HG02571 (cell line): ENCODE measurements around the gene TTC28.

Source experiments
- ATAC-seq: cut with Tn5 transposase; IDR thresholded peaks from one replicate; pipeline ENCODE4 v1.9.1; 2021; ENCODE audit warnings: mild to moderate bottlenecking, moderate library complexity; ENCODE audit not compliant: unreplicated experiment

Gene TTC28

GRCh38 chr22:27998511-27999410, 680.9 kb downstream of the TTC28 start:
- no peak for ATAC-seq

GRCh38 chr22:27997538-27997937, 682.1 kb downstream of the TTC28 start:
- ATAC-seq, result no peak

GRCh38 chr22:27996981-27997380, 682.7 kb downstream of the TTC28 start:
- ATAC-seq, result no peak

- ATAC-seq, result no peak
These were observed 683.1 kb downstream of the TTC28 start for GRCh38 chr22:27996529-27996925.

GRCh38 chr22:27995801-27996528, 683.7 kb downstream of the TTC28 start:
- no peak for ATAC-seq

- no peak for ATAC-seq
These were observed 684.9 kb downstream of the TTC28 start for GRCh38 chr22:27994481-27995331.

GRCh38 chr22:27993774-27994350, 685.8 kb downstream of the TTC28 start:
- ATAC-seq, result no peak

- no peak for ATAC-seq
These were observed 686.4 kb downstream of the TTC28 start for GRCh38 chr22:27993201-27993635.

- ATAC-seq, result no peak
These were observed 687.1 kb downstream of the TTC28 start for GRCh38 chr22:27992294-27993165.

GRCh38 chr22:27991586-27992293, 687.9 kb downstream of the TTC28 start:
- no peak for ATAC-seq

- ATAC-seq, result no peak
These were observed 688.8 kb downstream of the TTC28 start for GRCh38 chr22:27990879-27991278.

GRCh38 chr22:27990451-27990840, 689.2 kb downstream of the TTC28 start:
- ATAC-seq, result no peak

GRCh38 chr22:27989758-27990450, 689.7 kb downstream of the TTC28 start:
- ATAC-seq, result no peak

- no peak for ATAC-seq
These were observed 690.9 kb downstream of the TTC28 start for GRCh38 chr22:27988704-27989103.

- no peak for ATAC-seq
These were observed 692.1 kb downstream of the TTC28 start for GRCh38 chr22:27987557-27987956.

- ATAC-seq, result no peak
These were observed 692.7 kb downstream of the TTC28 start for GRCh38 chr22:27986937-27987336.

GRCh38 chr22:27986459-27986858, 693.2 kb downstream of the TTC28 start:
- no peak for ATAC-seq
